Esophagus muscularis mucosa (tissue), 3 donors: ENCODE data around the gene PARP14.

Experiments
- CTCF ChIP-seq, 3 experiments: fragments of 200-600 bp in 2 of 3; fragments of 450-650 bp in 1 of 3; sonication (generic) in 2 of 3; IDR thresholded peaks; one replicate each; pipeline ENCODE4 v1.5.1; 2017 to 2019; ENCODE audit warnings: antibody characterized with exemption in 3 of 3, mild to moderate bottlenecking in 2 of 3, moderate library complexity in 1 of 3
- POLR2A ChIP-seq: fragments of 450-650 bp; IDR thresholded peaks from one replicate; pipeline ENCODE4 v1.6.1; 2017; ENCODE audit warnings: antibody characterized with exemption, moderate library complexity, mild to moderate bottlenecking, low read depth
- POLR2AphosphoS5 ChIP-seq, 2 donors: sonication (generic); formaldehyde crosslinking; IDR thresholded peaks; one replicate each; pipeline ENCODE4 v1.6.1; 2017; ENCODE audit warnings: antibody characterized with exemption in 2 of 2

- TF ChIP-seq CTCF (IDR thresholded peaks at IDR 0.05) = no peak
- no peak for TF ChIP-seq POLR2A
- no peak for TF ChIP-seq POLR2AphosphoS5 (IDR thresholded peaks at IDR 0.05)
Observed at GRCh38 chr3:122730240-122730639, 49.6 kb downstream of the PARP14 start.
